Hypothalamus (tissue), 51 donors: ENCODE results near the gene MED15.
"Not testable (repeated sequence)": the region's sequence is repeated elsewhere in the genome, so short reads cannot be mapped to it uniquely, and the experiment has no call there.

ENCODE experiments used
- DNase-seq, 51 donors: peaks; one replicate each; lab custom pipeline; 2025; lab: John Stamatoyannopoulos, UW

Gene MED15

GRCh38 chr22:20590477-20591294 lies 83.3 kb downstream of the MED15 start:
- DNase-seq = no peak

- DNase-seq = no peak
Measured at GRCh38 chr22:20591295-20591645, 83.9 kb downstream of the MED15 start.

GRCh38 chr22:20591660-20592310 lies 84.4 kb downstream of the MED15 start:
- no peak for DNase-seq

GRCh38 chr22:20594038-20594437 lies 86.6 kb downstream of the MED15 start:
- not testable (repeated sequence) for DNase-seq

- not testable (repeated sequence) for DNase-seq
Measured at GRCh38 chr22:20594486-20594885, 87.1 kb downstream of the MED15 start.

- DNase-seq = no peak
Measured at GRCh38 chr22:20595461-20595860, 88.1 kb downstream of the MED15 start.

GRCh38 chr22:20599117-20599516 lies 91.7 kb downstream of the MED15 start:
- no peak for DNase-seq

GRCh38 chr22:20600137-20600673 lies 92.8 kb downstream of the MED15 start:
- no peak for DNase-seq

GRCh38 chr22:20601308-20601707 lies 93.9 kb downstream of the MED15 start:
- no peak for DNase-seq

GRCh38 chr22:20602609-20603164 lies 95.3 kb downstream of the MED15 start:
- DNase-seq = no peak

- DNase-seq = no peak
Measured at GRCh38 chr22:20604092-20604747, 96.8 kb downstream of the MED15 start.

GRCh38 chr22:20604776-20605221 lies 97.4 kb downstream of the MED15 start:
- DNase-seq = no peak

GRCh38 chr22:20605328-20605727 lies 97.9 kb downstream of the MED15 start:
- DNase-seq = no peak

- DNase-seq = peak in 16 of 51 donors; percentile 1 to 39 (median 13)
Measured at GRCh38 chr22:20606041-20606783, 98.8 kb downstream of the MED15 start.

GRCh38 chr22:20606784-20607128 lies 99.3 kb downstream of the MED15 start:
- no peak for DNase-seq

GRCh38 chr22:20607157-20607907 lies 99.9 kb downstream of the MED15 start:
- DNase-seq = no peak

GRCh38 chr22:20610243-20610686 lies 102.9 kb downstream of the MED15 start:
- no peak for DNase-seq

- no peak for DNase-seq
Measured at GRCh38 chr22:20610757-20611156, 103.3 kb downstream of the MED15 start.

- no peak for DNase-seq
Measured at GRCh38 chr22:20611418-20611817, 104.0 kb downstream of the MED15 start.

GRCh38 chr22:20613301-20613700 lies 105.9 kb downstream of the MED15 start:
- DNase-seq = no peak
